HG02798 (cell line): ENCODE data around the gene SAMD1.

ENCODE experiments used
- ATAC-seq: cut with Tn5 transposase; IDR thresholded peaks from one replicate; pipeline ENCODE4 v1.9.1; 2021; ENCODE audit warnings: mild to moderate bottlenecking; ENCODE audit not compliant: unreplicated experiment, poor library complexity

The SAMD1 gene

DNA sequence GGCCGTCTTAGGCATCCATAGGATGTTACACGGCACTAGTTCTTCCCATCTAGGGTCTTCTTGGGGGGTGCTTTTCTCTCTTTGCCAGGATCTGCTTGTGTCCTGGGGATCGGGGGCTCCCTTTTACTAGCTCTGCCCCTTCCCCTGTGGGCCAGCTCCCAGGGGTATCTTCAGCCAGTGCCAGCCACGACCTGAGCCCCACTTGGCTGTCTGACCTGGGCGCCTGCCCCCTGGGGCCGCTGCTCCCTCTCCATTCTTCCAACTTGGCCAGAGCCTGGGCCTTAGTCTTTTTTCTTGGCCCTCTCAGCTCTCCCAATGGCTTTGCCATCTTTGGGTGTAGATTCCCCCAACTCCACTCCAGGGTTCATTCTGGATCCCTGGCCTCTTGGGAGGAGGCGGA lies 23.9 kb upstream of the SAMD1 start:
- no peak for ATAC-seq

GRCh38 chr19:14113762-14114414 lies 23.3 kb upstream of the SAMD1 start:
- no peak for ATAC-seq

DNA sequence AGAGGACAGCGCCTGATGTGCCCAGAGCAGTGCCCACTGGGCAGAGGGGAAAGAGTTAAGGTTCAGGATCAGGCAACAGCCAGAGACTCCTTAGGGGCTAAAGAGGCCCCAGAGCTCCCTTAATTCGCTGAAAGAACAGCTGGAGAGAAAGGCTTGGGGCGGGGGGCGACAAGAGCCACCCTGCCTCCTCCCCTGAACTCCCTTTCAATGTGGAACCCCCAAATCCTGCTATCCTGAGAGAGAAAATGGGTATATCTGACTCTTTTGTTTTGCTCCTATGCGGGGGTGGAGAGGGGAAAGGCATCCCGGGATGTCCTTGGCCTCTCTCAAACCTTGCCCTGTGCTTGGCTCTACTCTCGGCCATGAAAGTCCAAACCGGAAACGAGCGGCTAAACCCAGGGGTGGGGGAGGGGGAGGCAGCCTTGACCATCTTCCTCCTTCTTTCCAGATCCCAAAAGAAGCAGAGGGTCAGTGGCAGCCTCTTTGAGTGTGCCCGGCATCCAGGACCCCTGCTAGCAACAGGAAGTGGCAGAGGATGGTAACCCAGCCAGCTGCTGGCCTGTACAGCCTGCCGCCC lies 22.3 kb upstream of the SAMD1 start:
- no peak for ATAC-seq

DNA sequence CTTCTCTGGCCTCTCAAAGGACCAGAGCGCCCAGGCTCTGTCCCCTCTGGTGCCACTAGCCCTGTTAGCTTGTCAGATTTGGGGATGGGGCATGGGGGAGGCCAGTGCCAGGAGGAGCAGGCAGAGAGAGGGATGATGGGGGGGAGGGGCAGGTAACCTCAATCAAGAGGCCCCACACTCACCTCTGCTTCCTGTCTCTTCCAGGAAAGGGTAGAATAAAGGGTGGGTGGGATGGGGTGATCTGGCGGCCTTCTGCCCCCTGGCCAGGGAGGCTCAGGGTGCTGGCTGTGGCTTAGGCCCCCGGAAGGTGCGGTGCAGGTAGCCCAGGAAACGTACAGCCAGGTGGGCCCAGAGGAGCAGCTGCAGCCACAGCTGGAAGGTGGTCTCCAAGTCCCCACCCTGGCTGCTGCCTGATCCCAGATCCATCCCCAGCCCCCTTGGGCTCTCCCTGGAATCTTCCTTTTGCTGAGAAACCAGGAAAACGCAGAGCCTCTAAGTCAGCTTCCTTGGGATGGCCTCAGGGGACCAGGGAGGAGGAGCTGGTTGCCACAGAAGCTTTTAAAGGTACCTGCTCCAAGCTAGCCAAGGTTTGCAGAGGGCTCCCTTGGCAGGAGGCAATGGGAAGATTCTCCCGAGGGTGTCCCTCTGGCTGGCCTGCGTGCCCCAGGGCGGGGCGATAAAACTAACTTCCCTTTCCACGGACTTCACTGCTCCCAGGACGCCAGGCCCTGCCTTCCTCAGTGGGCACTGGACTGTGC lies 21.7 kb upstream of the SAMD1 start:
- ATAC-seq = no peak

DNA sequence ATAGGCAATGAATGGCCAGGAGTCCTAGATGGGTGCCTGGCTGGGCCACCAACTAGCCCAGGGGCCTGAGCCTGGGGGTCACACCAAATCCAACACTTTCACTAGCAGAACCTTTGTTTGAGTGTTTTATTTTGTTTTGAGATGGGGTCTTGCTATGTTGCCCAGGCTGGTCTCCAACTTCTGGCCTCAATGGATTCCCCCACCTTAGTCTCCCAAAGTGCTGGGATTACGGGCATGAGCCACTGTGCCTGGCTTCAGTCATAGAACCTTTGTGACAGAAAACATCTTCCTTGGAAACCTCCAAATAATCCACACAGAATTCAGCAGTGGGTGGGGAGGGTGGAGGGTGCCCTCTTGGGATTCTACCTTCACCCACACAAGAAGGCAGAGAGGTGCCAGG lies 20.9 kb upstream of the SAMD1 start:
- ATAC-seq = no peak

DNA sequence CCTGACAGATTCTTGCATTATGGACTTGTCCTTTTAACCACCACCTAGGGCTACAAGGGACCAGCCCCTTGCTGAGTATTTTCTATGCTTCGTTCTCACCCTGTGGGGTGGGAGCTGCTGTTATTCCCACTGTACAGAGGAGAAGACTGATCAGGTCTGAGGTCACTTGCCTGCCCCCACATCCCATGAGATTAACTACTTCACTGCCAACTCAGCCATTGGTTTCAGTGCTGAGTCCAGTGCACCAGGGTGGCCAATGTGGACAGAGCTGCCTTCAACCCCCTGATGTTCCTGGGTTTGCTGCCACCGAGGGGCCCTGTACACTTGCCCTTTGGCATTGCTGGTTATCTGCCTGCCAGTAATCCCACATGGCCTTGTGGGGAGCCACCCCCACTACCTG lies 20.1 kb upstream of the SAMD1 start:
- no peak for ATAC-seq

DNA sequence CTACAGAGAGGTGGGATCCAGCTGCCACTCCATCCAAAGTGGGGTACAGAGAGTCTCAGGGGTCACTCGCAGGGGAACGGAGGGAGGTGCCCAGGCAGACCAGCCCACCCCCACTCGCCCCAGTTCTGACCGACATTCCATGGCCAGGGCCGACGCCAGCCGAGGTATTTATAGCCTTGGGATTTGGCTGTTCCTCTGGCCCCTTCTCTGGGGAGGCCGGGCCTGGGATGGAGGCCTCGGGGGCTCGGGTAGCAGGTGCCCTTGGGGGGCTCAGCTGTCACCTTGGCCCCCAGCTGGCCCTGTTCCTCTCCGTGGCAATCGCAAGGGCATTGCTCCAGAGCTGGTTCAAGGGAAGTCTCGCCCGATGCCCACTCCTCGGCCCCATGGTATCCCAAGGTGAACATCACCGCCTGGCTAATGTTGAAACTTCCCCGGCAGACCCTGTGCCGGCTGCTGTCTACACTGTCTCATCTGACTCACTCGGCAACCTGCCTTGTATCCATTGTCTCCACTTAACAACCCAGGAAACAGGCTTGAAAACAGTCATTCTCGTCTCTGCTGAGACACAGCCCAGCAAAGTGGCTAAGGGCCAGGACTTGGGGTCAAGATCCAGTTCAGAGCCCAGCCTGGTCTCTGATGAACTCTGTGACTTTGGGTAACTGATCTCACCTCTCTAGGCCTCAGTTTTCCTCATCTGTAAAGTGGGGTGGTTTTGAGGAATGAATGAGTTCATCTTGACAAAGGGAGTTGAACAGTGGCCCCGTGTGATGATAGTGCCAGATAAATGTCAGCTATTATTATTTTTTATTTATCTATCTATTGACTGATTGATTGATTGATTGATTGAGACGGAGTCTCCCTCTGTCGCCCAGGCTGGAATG lies 17.3 kb upstream of the SAMD1 start:
- ATAC-seq = no peak

DNA sequence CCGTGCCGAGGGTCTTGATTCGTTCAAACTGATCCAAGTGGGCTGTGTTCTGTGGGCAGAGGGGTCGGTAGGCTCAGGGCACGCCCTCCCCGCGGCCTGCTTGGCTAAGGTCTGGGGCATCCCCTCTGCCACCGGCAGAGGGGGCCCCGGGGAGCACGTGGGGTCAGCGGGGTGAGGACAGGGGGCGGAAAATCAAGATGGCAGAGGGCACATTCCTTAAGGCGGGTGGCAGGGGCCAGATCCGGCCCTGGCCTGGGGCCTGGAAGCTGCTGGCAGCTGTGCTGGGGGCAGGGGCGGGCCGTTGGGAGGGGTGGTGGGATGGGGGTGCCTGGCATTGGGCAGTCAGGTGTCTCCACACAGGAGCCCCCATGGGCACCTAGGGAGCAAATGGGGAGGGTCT lies 16.3 kb upstream of the SAMD1 start:
- no peak for ATAC-seq

- ATAC-seq = no peak
These were observed 15.1 kb upstream of the SAMD1 start for GRCh38 chr19:14105680-14106079.

- no peak for ATAC-seq
These were observed 12.8 kb upstream of the SAMD1 start for GRCh38 chr19:14103310-14103709.

DNA sequence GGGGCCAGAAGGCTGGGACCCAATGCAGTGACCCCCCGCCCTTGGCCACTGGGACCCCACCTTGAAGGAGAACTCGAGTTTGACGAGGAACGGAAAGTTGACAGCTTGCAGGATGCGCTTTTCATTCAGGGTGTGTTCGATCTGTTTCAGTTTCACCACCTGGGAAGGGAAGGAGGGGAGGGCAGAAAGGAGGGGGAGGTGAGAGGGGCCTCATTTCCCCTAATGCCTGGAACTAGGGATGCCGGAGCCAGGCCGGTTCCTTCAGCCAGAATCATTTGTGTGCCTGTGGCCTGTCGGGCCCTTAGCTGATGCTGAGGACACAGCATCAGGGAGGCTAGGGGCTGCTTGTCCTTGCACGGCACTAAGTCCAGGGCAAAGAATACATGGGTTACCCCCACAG lies 12.2 kb upstream of the SAMD1 start:
- ATAC-seq = no peak

DNA sequence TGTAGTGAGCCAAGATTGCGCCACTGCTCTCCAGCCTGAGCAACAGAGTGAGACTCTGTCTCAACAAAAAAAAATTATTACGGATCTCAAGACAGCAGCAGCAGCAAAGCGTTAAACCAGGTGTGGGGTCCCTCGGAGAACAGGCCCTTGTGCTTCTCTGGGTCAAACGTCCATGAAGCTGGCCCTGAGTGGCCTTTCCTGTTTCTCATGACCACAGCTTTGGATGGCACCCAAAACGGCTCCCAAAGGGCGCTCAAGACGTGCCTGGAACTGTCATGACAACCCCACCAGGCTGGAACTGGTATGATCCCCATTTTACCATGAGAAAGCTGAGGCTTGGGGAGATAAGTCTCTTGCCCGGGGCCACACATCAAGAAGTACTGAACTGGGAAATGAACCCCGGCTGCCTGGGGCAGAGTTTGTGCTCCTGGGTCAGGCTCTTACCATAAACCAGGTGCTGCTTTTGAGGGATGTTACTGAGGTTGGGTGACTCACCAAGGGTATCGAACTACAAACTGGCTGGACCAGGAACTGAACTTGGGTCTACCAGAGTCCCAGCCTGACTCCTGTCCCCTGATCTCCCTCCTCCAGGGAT lies 11.6 kb upstream of the SAMD1 start:
- no peak for ATAC-seq

DNA sequence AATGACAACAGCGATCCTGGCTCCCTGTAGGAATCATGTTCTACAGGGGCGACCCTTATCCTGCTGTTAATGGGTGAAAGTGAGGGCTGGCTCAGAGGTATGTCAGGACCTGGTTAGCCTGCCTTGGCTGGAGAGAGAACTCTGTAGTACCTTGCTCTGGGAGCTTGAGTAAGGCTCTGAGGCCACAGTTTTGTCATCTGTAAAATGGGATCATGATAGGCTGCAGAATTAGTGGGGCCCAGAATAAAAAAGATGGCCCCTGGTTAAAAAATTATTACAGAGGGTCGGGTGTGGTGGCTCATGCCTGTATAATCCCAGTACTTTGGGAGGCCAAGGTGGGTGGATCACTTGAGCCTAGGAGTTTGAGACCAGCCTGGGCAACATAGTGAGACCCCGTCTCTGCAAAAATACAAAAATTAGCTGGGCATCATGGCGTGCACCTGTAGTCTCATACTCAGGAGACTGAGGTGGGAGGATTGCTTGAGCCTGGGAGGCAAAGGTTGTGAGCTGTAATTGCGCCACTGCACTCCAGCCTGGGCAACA lies 10.5 kb upstream of the SAMD1 start:
- ATAC-seq = no peak

DNA sequence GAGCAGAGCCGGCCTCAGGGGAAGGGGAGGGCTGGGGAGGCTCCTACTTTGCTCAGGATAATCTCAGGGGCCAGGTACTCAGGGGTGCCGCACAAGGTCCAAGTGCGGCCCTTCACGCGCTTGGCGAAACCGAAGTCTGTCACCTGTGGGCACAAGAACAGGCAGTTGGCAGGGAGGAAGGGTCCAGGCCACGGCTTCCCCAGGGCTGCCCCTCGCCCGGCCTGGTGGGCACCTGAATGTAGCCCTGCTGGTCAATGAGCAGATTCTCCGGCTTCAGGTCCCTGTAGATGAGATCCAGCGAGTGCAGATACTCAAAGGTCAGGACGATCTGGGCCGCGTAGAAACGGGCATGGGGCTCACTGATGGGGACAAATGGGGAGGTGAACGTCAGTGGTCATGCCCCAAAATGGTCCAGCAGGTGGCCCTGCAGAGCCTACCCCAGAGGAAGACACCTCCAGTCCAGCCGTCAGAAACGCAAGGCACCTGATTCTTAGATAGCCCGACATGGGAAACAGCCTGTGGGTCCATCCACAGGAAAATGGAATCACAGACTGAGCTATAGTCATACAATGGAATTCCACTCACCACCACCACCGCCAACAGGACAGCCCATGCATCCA lies 7.1 kb upstream of the SAMD1 start:
- no peak for ATAC-seq

DNA sequence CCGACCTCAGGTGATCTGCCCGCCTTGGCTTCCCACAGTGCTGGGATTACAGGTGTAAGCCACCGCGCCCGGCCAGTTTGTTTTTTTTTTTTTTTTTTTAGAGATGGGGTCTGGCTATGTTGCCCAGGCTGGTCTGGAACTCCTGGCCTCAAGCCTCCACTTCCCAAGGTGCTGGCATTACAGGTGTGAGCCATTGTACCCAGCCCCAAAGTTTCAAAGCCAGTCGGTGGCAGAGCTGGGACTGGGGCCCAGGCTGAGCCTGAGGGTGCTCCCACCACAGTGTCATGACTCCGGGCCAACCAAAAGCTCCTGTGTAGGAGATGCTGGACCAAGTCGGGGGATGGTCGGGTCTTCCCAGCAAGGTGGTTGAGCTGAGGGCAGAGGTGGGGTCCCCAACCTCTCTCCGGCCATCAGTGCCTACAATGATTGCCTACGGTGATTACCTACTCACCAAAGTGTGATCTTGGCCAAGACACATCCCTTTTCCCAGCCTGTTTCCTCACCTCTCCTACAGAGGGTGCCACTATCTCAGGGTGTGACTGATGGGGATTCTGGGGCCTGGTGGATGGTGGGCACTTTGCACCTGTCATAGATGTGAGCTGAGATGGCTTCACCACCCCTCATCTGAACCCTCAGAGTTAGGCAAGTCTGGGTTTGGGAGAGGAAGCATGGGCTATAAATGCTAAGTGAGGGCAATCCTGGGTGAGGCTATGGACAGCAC lies 5.9 kb upstream of the SAMD1 start:
- ATAC-seq = no peak

GRCh38 chr19:14094854-14095253 lies 4.3 kb upstream of the SAMD1 start:
- no peak for ATAC-seq

DNA sequence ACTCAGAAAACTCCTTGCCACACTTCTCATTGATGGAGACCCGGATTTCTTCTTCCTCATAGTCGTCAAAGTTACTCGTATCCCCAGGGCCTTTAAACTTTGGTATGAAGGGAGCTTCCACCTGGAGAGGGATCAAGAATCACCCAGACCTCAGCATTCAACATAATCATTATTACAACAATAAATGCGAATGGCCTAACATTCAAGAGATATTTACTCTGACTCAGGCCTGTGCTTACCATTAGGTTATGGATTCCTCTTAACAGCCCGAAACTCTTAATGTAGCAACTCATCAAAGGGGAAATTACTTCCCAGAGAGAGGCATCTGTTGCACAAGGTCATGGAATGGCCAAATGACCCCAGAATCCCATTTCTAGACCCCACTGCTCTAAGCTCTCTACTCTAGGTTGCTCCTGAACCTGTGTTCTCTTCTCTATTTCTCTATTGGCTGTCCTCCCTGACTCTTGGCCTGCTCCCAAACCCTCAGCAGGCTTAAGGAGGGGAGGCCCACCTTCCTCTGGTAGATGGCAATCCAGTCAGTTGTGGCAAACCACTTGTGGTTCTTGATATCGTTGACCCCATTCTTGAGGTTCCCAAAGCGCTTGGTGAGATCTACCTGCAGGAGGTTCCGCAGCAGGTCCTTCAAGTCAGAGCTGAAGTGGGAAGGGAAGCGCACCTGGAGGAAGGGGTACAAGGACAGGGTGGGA lies 2.7 kb upstream of the SAMD1 start:
- no peak for ATAC-seq

DNA sequence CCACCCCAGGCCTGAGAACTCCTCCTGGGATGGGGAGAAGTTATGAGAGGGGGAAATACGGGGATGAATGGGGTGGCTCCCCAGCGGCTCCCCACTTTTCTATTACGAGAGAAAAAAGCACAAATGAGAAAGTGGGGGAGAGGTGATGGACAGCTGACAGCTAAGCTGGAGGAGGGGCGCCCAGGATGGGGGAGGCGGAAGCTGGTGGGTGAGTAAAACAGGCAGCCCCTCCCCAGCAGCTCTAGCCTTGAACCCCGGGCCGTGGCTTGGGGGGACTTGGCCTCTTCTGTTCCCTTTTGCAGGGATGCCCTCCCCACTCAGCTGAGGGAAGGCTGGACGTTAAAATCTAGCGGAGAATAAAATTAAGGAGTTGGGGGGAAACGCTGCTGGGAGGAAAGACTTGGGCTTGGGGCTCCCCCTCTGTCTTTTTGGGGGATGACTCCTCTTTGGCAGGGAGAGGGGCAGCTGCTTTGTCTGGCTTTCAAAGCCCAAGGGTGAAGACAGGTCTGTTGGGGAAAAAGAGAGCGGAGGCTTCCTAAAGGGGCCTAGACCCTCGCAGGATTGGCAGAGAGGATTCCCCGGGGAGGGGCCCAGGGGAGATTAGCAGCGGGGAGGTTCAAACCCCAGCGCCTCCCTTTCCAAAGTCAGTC lies 1.4 kb upstream of the SAMD1 start:
- ATAC-seq = no peak
